ENCODE results near the gene ERC2. TPM values are rescaled to one million over a fixed set of nuclear protein-coding genes. Genes with fewer than 3 reads are reported as not detected.

ERC2 gene
- total and polyA plus RNA-seq, 5 donors from 2014 or later = not detected

GRCh38 chr3:55909373-55909772 is 558.9 kb downstream of the ERC2 start:
- Mint-ChIP-seq H3K4me3 (no peak overlapping the region), H3K9me3 (peaks cover 0 to 3% (median 2%) of the 10 kb centered on the region in 7 donors), H3K36me3 (no peaks in the 10 kb centered on the region), H3K27me3 (no peaks in the 10 kb centered on the region), H3K4me1 (no peaks in the 10 kb centered on the region), H3K27ac (no peak overlapping the region)
- Histone ChIP-seq H3K4me3 (ENCODE audit: low read depth, low read length) (no peak overlapping the region), H3K27ac (ENCODE audit: insufficient read depth, low read length, poor library complexity, severe bottlenecking) (no peak overlapping the region), H3K9me3 (ENCODE audit: control insufficient read depth in 2 of 2, low read length in 2 of 2) (no peaks in the 10 kb centered on the region), H3K27me3 (ENCODE audit: control insufficient read depth, insufficient read depth, low read length) (no peaks in the 10 kb centered on the region), H3K36me3 (ENCODE audit: control insufficient read depth, insufficient read depth, low read length) (no peaks in the 10 kb centered on the region), H3K4me1 (ENCODE audit: control insufficient read depth, insufficient read depth, low read length, poor library complexity, severe bottlenecking) (no peaks in the 10 kb centered on the region)
- ATAC-seq (ENCODE audit: low read depth in 2 of 2) (no peak), DNase-seq (no peak)

GRCh38 chr3:55907616-55908015 is 560.7 kb downstream of the ERC2 start:
- Mint-ChIP-seq H3K36me3 (no peaks in the 10 kb centered on the region), H3K9me3 (peaks cover 0 to 3% (median 2%) of the 10 kb centered on the region in 7 donors), H3K27ac (no peak overlapping the region), H3K4me1 (no peaks in the 10 kb centered on the region), H3K27me3 (no peaks in the 10 kb centered on the region), H3K4me3 (no peak overlapping the region)
- ATAC-seq (ENCODE audit: low read depth in 2 of 2) (no peak), DNase-seq (no peak)
- Histone ChIP-seq H3K27ac (ENCODE audit: insufficient read depth, low read length, poor library complexity, severe bottlenecking) (no peak overlapping the region), H3K9me3 (ENCODE audit: control insufficient read depth in 2 of 2, low read length in 2 of 2) (no peaks in the 10 kb centered on the region), H3K27me3 (ENCODE audit: control insufficient read depth, insufficient read depth, low read length) (no peaks in the 10 kb centered on the region), H3K36me3 (ENCODE audit: control insufficient read depth, insufficient read depth, low read length) (no peaks in the 10 kb centered on the region), H3K4me3 (ENCODE audit: low read depth, low read length) (no peak overlapping the region), H3K4me1 (ENCODE audit: control insufficient read depth, insufficient read depth, low read length, poor library complexity, severe bottlenecking) (no peaks in the 10 kb centered on the region)

- H3K27ac Mint-ChIP-seq = no peak overlapping the region
- Histone ChIP-seq H3K4me1 (ENCODE audit: control insufficient read depth, insufficient read depth, low read length, poor library complexity, severe bottlenecking) (no peaks in the 10 kb centered on the region), H3K27me3 (ENCODE audit: control insufficient read depth, insufficient read depth, low read length) (no peaks in the 10 kb centered on the region), H3K36me3 (ENCODE audit: control insufficient read depth, insufficient read depth, low read length) (no peaks in the 10 kb centered on the region), H3K9me3 (ENCODE audit: control insufficient read depth in 2 of 2, low read length in 2 of 2) (no peaks in the 10 kb centered on the region), H3K4me3 (ENCODE audit: low read depth, low read length) (no peak overlapping the region), H3K27ac (ENCODE audit: insufficient read depth, low read length, poor library complexity, severe bottlenecking) (no peak overlapping the region)
- peaks cover 0 to 3% (median under 1%) of the 10 kb centered on the region in 7 donors for H3K9me3 Mint-ChIP-seq
- no peak for ATAC-seq (ENCODE audit: low read depth in 2 of 2)
- H3K27me3 Mint-ChIP-seq = no peaks in the 10 kb centered on the region
- H3K4me1 Mint-ChIP-seq = no peaks in the 10 kb centered on the region
- DNase-seq = no peak
- no peak overlapping the region for H3K4me3 Mint-ChIP-seq
- no peaks in the 10 kb centered on the region for H3K36me3 Mint-ChIP-seq
Measured at GRCh38 chr3:55906896-55907295, 561.4 kb downstream of the ERC2 start.

GRCh38 chr3:55904716-55905115 is 563.6 kb downstream of the ERC2 start:
- Histone ChIP-seq H3K27ac (ENCODE audit: insufficient read depth, low read length, poor library complexity, severe bottlenecking) (no peak overlapping the region), H3K36me3 (ENCODE audit: control insufficient read depth, insufficient read depth, low read length) (no peaks in the 10 kb centered on the region), H3K9me3 (ENCODE audit: control insufficient read depth in 2 of 2, low read length in 2 of 2) (no peaks in the 10 kb centered on the region), H3K4me3 (ENCODE audit: low read depth, low read length) (no peak overlapping the region), H3K4me1 (ENCODE audit: control insufficient read depth, insufficient read depth, low read length, poor library complexity, severe bottlenecking) (no peaks in the 10 kb centered on the region), H3K27me3 (ENCODE audit: control insufficient read depth, insufficient read depth, low read length) (no peaks in the 10 kb centered on the region)
- no peaks in the 10 kb centered on the region for H3K36me3 Mint-ChIP-seq
- no peak overlapping the region for H3K4me3 Mint-ChIP-seq
- peaks cover 0 to 3% (median 0%) of the 10 kb centered on the region in 7 donors for H3K9me3 Mint-ChIP-seq
- no peak for DNase-seq
- no peaks in the 10 kb centered on the region for H3K4me1 Mint-ChIP-seq
- no peaks in the 10 kb centered on the region for H3K27me3 Mint-ChIP-seq
- H3K27ac Mint-ChIP-seq = no peak overlapping the region
- no peak for ATAC-seq (ENCODE audit: low read depth in 2 of 2)

GRCh38 chr3:55903680-55904079 is 564.6 kb downstream of the ERC2 start:
- Histone ChIP-seq H3K36me3 (ENCODE audit: control insufficient read depth, insufficient read depth, low read length) (no peaks in the 10 kb centered on the region), H3K9me3 (ENCODE audit: control insufficient read depth in 2 of 2, low read length in 2 of 2) (no peaks in the 10 kb centered on the region), H3K27me3 (ENCODE audit: control insufficient read depth, insufficient read depth, low read length) (no peaks in the 10 kb centered on the region), H3K4me1 (ENCODE audit: control insufficient read depth, insufficient read depth, low read length, poor library complexity, severe bottlenecking) (no peaks in the 10 kb centered on the region), H3K4me3 (ENCODE audit: low read depth, low read length) (no peak overlapping the region), H3K27ac (ENCODE audit: insufficient read depth, low read length, poor library complexity, severe bottlenecking) (no peak overlapping the region)
- Mint-ChIP-seq H3K4me1 (no peaks in the 10 kb centered on the region), H3K36me3 (no peaks in the 10 kb centered on the region), H3K9me3 (peaks cover 0 to 3% (median 0%) of the 10 kb centered on the region in 7 donors), H3K27ac (no peak overlapping the region), H3K27me3 (no peaks in the 10 kb centered on the region), H3K4me3 (no peak overlapping the region)
- ATAC-seq (ENCODE audit: low read depth in 2 of 2) (no peak), DNase-seq (no peak)

GRCh38 chr3:55902221-55902900 is 565.9 kb downstream of the ERC2 start:
- ATAC-seq (ENCODE audit: low read depth in 2 of 2) = no peak

GRCh38 chr3:55899887-55900286 is 568.4 kb downstream of the ERC2 start:
- DNase-seq = no peak
- H3K4me1 Mint-ChIP-seq = no peaks in the 10 kb centered on the region

More at GRCh38 chr3:55902221-55902900, 565.9 kb downstream of the ERC2 start:
- Histone ChIP-seq H3K4me3 (ENCODE audit: low read depth, low read length) (no peak overlapping the region), H3K9me3 (ENCODE audit: control insufficient read depth in 2 of 2, low read length in 2 of 2) (no peaks in the 10 kb centered on the region), H3K36me3 (ENCODE audit: control insufficient read depth, insufficient read depth, low read length) (no peaks in the 10 kb centered on the region), H3K27ac (ENCODE audit: insufficient read depth, low read length, poor library complexity, severe bottlenecking) (no peak overlapping the region), H3K4me1 (ENCODE audit: control insufficient read depth, insufficient read depth, low read length, poor library complexity, severe bottlenecking) (no peaks in the 10 kb centered on the region), H3K27me3 (ENCODE audit: control insufficient read depth, insufficient read depth, low read length) (no peaks in the 10 kb centered on the region)
- DNase-seq = no peak
- Mint-ChIP-seq H3K9me3 (peaks cover 0 to 3% (median 0%) of the 10 kb centered on the region in 7 donors), H3K27ac (no peak overlapping the region), H3K4me1 (no peaks in the 10 kb centered on the region), H3K36me3 (no peaks in the 10 kb centered on the region), H3K4me3 (no peak overlapping the region), H3K27me3 (peaks cover 5% of the 10 kb centered on the region)

GRCh38 chr3:55897573-55898224 is 570.6 kb downstream of the ERC2 start:
- H3K36me3 ChIP-seq (ENCODE audit: control insufficient read depth, insufficient read depth, low read length) = no peaks in the 10 kb centered on the region
- Mint-ChIP-seq H3K4me1 (no peaks in the 10 kb centered on the region), H3K9me3 (peaks cover 0 to 3% (median 0%) of the 10 kb centered on the region in 7 donors), H3K4me3 (no peak overlapping the region), H3K27me3 (peaks cover 5% of the 10 kb centered on the region), H3K36me3 (no peaks in the 10 kb centered on the region), H3K27ac (no peak overlapping the region)
- H3K27me3 ChIP-seq (ENCODE audit: control insufficient read depth, insufficient read depth, low read length) = no peaks in the 10 kb centered on the region
- no peaks in the 10 kb centered on the region for H3K4me1 ChIP-seq (ENCODE audit: control insufficient read depth, insufficient read depth, low read length, poor library complexity, severe bottlenecking)
- H3K27ac ChIP-seq (ENCODE audit: insufficient read depth, low read length, poor library complexity, severe bottlenecking) = no peak overlapping the region
- no peak overlapping the region for H3K4me3 ChIP-seq (ENCODE audit: low read depth, low read length)
- ATAC-seq (ENCODE audit: low read depth in 2 of 2) (no peak), DNase-seq (no peak)
- H3K9me3 ChIP-seq (ENCODE audit: control insufficient read depth in 2 of 2, low read length in 2 of 2) = no peaks in the 10 kb centered on the region

More at GRCh38 chr3:55899887-55900286, 568.4 kb downstream of the ERC2 start:
- Mint-ChIP-seq H3K27ac (no peak overlapping the region), H3K9me3 (peaks cover 0 to 3% (median 0%) of the 10 kb centered on the region in 7 donors), H3K4me3 (no peak overlapping the region), H3K27me3 (peaks cover 5% of the 10 kb centered on the region), H3K36me3 (no peaks in the 10 kb centered on the region)
- Histone ChIP-seq H3K4me3 (ENCODE audit: low read depth, low read length) (no peak overlapping the region), H3K9me3 (ENCODE audit: control insufficient read depth in 2 of 2, low read length in 2 of 2) (no peaks in the 10 kb centered on the region), H3K36me3 (ENCODE audit: control insufficient read depth, insufficient read depth, low read length) (no peaks in the 10 kb centered on the region), H3K4me1 (ENCODE audit: control insufficient read depth, insufficient read depth, low read length, poor library complexity, severe bottlenecking) (no peaks in the 10 kb centered on the region), H3K27ac (ENCODE audit: insufficient read depth, low read length, poor library complexity, severe bottlenecking) (no peak overlapping the region), H3K27me3 (ENCODE audit: control insufficient read depth, insufficient read depth, low read length) (no peaks in the 10 kb centered on the region)
- ATAC-seq (ENCODE audit: low read depth in 2 of 2) = no peak

All from CD4-positive, CD25-positive, alpha-beta regulatory T cell (primary cell).